Bronchial epithelial cell (primary cell): Measurements from ENCODE around the gene RAP2C. TPM values are rescaled to one million over a fixed set of nuclear protein-coding genes. Genes with fewer than 3 reads are reported as not detected.
A peak's percentile ranks its signal among the peaks of the same experiment; 100 is the strongest.

ENCODE experiments used
- DNase-seq: peaks from one replicate; pipeline ENCODE4 v3.0.0-alpha.2; 2010; ENCODE audit warnings: low read depth
- FAIRE-seq: peaks from 2 replicates; lab custom pipeline; 2011; peaks lifted over from hg19 to GRCh38; lab: Jason Lieb, UNC
- H3K27me3 ChIP-seq: 2 replicates; pipeline ENCODE4 v1.5.1; 2011; ENCODE audit warnings: low read length; ENCODE audit not compliant: control insufficient read depth, insufficient read depth
- H3K36me3 ChIP-seq: 2 replicates; pipeline ENCODE4 v1.5.1; 2011; ENCODE audit warnings: low read length; ENCODE audit not compliant: control insufficient read depth, insufficient read depth
- H3K4me3 ChIP-seq: 2 replicates; pipeline ENCODE4 v1.5.1; 2011; ENCODE audit warnings: mild to moderate bottlenecking, low read depth, low read length, control low read depth
- CTCF ChIP-seq: IDR thresholded peaks from 2 replicates; pipeline ENCODE4 v1.5.1; 2011; ENCODE audit warnings: mild to moderate bottlenecking, moderate library complexity, low read length, control low read depth, inconsistent platforms; ENCODE audit not compliant: insufficient read depth, severe bottlenecking
- total RNA-seq: library from RNA; depleted of rRNA; stranded (reverse); fragments of >200 nt; gene quantifications from 2 replicates; pipeline ENCODE4 v1.2.1, GENCODE V29; 2014

RAP2C gene
- total RNA-seq, 1 donor from 2014 or later = 27.9 TPM

DNA sequence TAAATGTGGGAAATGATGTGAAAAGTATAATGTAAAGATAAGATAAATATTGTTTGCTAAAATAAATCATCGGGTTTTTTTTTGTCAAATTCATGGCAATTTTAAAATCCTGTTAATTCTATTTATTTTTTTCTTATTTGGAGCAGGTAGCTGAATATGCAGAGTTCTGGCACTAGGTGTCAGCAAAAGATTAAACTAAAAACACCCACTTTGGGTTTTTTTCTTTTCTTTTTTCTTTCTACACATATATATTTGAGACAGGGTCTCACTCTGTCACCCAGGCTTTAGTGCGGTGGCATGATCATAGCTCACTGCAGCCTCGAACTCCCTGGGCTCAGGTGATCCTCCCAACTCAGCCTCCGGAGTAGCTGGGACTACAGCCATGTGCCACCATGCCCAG lies 6.9 kb upstream of the RAP2C start:
- H3K27me3 ChIP-seq = no peaks in the 10 kb centered on the region
- peak; percentile 17 for TF ChIP-seq CTCF
- DNase-seq (no peak), FAIRE-seq (no peak)
- no peaks in the 10 kb centered on the region for H3K36me3 ChIP-seq
- H3K4me3 ChIP-seq = no peak overlapping the region

DNA sequence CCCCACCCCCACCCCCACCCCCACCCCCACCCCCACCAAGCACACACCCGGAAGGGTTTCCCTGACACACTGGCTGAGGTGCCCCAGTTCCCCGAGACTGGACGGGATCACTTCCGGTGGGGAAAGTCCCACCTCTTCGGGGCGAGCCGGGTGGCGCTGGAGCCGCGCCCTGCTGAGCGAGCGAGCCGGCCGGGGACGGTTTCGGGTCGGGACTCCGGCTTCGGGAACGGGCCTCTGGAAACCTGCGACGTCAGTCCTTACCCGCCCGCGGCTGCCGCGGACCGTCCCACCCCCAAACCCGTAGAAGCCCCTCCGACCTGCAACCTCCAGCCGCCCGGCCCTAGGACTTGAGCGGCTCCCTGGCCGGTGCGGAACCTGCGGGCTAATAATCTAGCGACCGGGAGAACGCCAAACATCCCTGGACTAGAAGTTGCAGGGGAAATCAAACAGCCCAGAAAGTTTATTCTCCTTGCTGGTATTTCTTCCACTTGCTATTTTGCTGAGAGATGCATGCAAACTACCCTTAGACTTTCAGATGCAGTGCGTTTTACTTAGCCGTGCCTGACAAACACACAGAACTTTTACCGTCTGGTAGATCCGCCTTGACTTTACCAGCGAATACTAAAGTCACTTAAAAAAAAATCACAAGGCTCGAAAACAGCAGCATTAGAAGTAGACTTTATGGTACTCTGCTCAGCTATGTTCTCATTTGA lies 991 bp downstream of the RAP2C start:
- no peak for FAIRE-seq
- H3K4me3 ChIP-seq = peak overlapping the region; percentile 66
- H3K36me3 ChIP-seq = peaks cover 1% of the 10 kb centered on the region
- DNase-seq = peak; percentile 63
- H3K27me3 ChIP-seq = no peaks in the 10 kb centered on the region
- no peak for TF ChIP-seq CTCF

GRCh38 chrX:132217203-132218073 lies 1.8 kb downstream of the RAP2C start:
- Histone ChIP-seq H3K27me3 (no peaks in the 10 kb centered on the region), H3K4me3 (peak overlapping the region; percentile 66), H3K36me3 (peaks cover 3% of the 10 kb centered on the region)
- TF ChIP-seq CTCF = no peak
- FAIRE-seq (no peak), DNase-seq (peak; percentile 72)

DNA sequence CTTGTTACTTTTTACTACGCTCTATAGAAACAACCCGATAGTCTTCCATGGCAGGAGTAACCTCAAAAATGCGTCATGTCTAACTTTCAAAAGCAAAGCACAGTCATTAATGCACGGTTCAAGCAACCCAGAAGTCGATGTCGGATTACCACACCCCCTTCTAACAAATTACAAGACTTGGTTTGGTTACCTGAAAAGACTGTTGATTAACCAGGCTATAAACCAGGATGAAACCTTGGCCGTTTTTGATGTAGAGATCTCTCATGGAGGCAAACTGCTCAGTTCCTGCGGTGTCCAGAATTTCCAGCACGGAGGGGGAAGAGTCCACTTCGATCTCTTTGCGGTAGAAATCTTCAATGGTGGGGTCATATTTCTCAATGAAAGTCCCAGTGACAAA lies 2.4 kb downstream of the RAP2C start:
- H3K4me3 ChIP-seq = peak overlapping the region; percentile 66
- no peaks in the 10 kb centered on the region for H3K27me3 ChIP-seq
- no peak for TF ChIP-seq CTCF
- H3K36me3 ChIP-seq = peaks cover 3% of the 10 kb centered on the region
- DNase-seq = peak; percentile 61
- no peak for FAIRE-seq

- no peak for DNase-seq
- H3K27me3 ChIP-seq = no peaks in the 10 kb centered on the region
- TF ChIP-seq CTCF = no peak
- no peak for FAIRE-seq
- peak overlapping the region; percentile 66 for H3K4me3 ChIP-seq
- H3K36me3 ChIP-seq = peaks cover 3% of the 10 kb centered on the region
Observed at GRCh38 chrX:132216283-132216682, 3.0 kb downstream of the RAP2C start.
